Activated CD8-positive, alpha-beta memory T cell treated with anti-CD3 and anti-CD28 coated beads for 1 hour (primary cell): Measurements from ENCODE around the gene COPB2.

ENCODE experiments used
- DNase-seq, 2 donors: peaks; one replicate each; pipeline ENCODE4 v3.0.0-alpha.2; 2020; ENCODE audit warnings: low read depth in 1 of 2; ENCODE audit errors: extremely low read depth in 1 of 2

Gene COPB2

GRCh38 chr3:139309880-139310279 lies 79.6 kb downstream of the COPB2 start:
- no peak for DNase-seq

- DNase-seq, result no peak
Measured at GRCh38 chr3:139309061-139309591, 80.3 kb downstream of the COPB2 start.

DNA sequence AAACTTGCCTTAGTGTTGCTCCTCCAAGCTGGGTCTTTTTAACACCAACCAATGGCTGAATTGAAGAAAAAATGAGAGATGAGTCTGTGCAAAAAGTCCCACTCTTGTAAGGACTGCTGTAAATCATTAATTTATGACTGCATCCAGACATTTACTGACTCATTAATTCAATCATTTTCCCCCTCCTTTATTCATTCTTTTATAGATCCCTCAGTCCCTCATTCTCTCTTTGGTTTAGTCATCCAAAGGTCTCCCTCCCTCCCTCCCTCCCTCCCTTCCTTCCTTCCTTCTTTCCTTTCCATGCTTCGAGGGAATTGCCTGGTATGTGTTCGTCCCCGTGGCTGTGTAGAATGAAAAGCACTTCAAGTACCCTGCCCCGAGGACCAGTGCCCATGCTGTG lies 80.9 kb downstream of the COPB2 start:
- DNase-seq, result no peak

- no peak for DNase-seq
Measured at GRCh38 chr3:139307601-139308555, 81.6 kb downstream of the COPB2 start.
